ENCODE measurements around the gene GGTLC1.
A peak's percentile ranks its signal among the peaks of the same experiment; 100 is the strongest.
"Not testable (repeated sequence)": the region's sequence is repeated elsewhere in the genome, so short reads cannot be mapped to it uniquely, and the experiment has no call there.

The GGTLC1 gene

GRCh38 chr20:24011282-24011681 is 22.7 kb upstream of the GGTLC1 start:
- peaks cover 8% of the 10 kb centered on the region for H3K4me1 ChIP-seq (ENCODE audit: control insufficient read depth, insufficient read depth, low read length)
- H3K36me3 ChIP-seq (ENCODE audit: control insufficient read depth, insufficient read depth, low read length, severe bottlenecking), result no peaks in the 10 kb centered on the region
- H3K9me3 ChIP-seq (ENCODE audit: control insufficient read depth, low read length), result peaks cover 3% of the 10 kb centered on the region
- H3K27me3 ChIP-seq (replicated peaks; ENCODE audit: control insufficient read depth, insufficient read depth, low read length), result peaks cover 65% of the 10 kb centered on the region
- no peak for DNase-seq (ENCODE audit: low read depth)
- H3K4me3 ChIP-seq (ENCODE audit: low read length), result no peak overlapping the region
- no peak overlapping the region for H3K9ac ChIP-seq (ENCODE audit: low read length)

- H3K4me3 ChIP-seq (ENCODE audit: low read length), result no peak overlapping the region
- H3K27me3 ChIP-seq (replicated peaks; ENCODE audit: control insufficient read depth, insufficient read depth, low read length), result peaks cover 62% of the 10 kb centered on the region
- peaks cover 8% of the 10 kb centered on the region for H3K4me1 ChIP-seq (ENCODE audit: control insufficient read depth, insufficient read depth, low read length)
- DNase-seq (ENCODE audit: low read depth), result no peak
- no peak overlapping the region for H3K9ac ChIP-seq (ENCODE audit: low read length)
- peaks cover 3% of the 10 kb centered on the region for H3K9me3 ChIP-seq (ENCODE audit: control insufficient read depth, low read length)
- no peaks in the 10 kb centered on the region for H3K36me3 ChIP-seq (ENCODE audit: control insufficient read depth, insufficient read depth, low read length, severe bottlenecking)
These were observed 19.2 kb upstream of the GGTLC1 start for GRCh38 chr20:24007758-24008157.

- no peak overlapping the region for H3K9ac ChIP-seq (ENCODE audit: low read length)
- peaks cover 3% of the 10 kb centered on the region for H3K9me3 ChIP-seq (ENCODE audit: control insufficient read depth, low read length)
- no peak for DNase-seq (ENCODE audit: low read depth)
- H3K4me3 ChIP-seq (ENCODE audit: low read length), result no peak overlapping the region
- H3K27me3 ChIP-seq (replicated peaks; ENCODE audit: control insufficient read depth, insufficient read depth, low read length), result peaks cover 57% of the 10 kb centered on the region
- H3K4me1 ChIP-seq (ENCODE audit: control insufficient read depth, insufficient read depth, low read length), result peaks cover 8% of the 10 kb centered on the region
- H3K36me3 ChIP-seq (ENCODE audit: control insufficient read depth, insufficient read depth, low read length, severe bottlenecking), result no peaks in the 10 kb centered on the region
These were observed 18.6 kb upstream of the GGTLC1 start for GRCh38 chr20:24007073-24007595.

GRCh38 chr20:24006626-24007025 is 18.0 kb upstream of the GGTLC1 start:
- H3K4me1 ChIP-seq (ENCODE audit: control insufficient read depth, insufficient read depth, low read length), result peaks cover 8% of the 10 kb centered on the region
- no peak overlapping the region for H3K9ac ChIP-seq (ENCODE audit: low read length)
- peaks cover 3% of the 10 kb centered on the region for H3K9me3 ChIP-seq (ENCODE audit: control insufficient read depth, low read length)
- H3K36me3 ChIP-seq (ENCODE audit: control insufficient read depth, insufficient read depth, low read length, severe bottlenecking), result no peaks in the 10 kb centered on the region
- no peak for DNase-seq (ENCODE audit: low read depth)
- H3K27me3 ChIP-seq (replicated peaks; ENCODE audit: control insufficient read depth, insufficient read depth, low read length), result peaks cover 57% of the 10 kb centered on the region
- H3K4me3 ChIP-seq (ENCODE audit: low read length), result no peak overlapping the region

GRCh38 chr20:24004471-24004870 is 15.9 kb upstream of the GGTLC1 start:
- DNase-seq (ENCODE audit: low read depth), result no peak
- Histone ChIP-seq H3K4me1 (ENCODE audit: control insufficient read depth, insufficient read depth, low read length) (peaks cover 8% of the 10 kb centered on the region), H3K9ac (ENCODE audit: low read length) (no peak overlapping the region), H3K27me3 (replicated peaks; ENCODE audit: control insufficient read depth, insufficient read depth, low read length) (peaks cover 52% of the 10 kb centered on the region), H3K4me3 (ENCODE audit: low read length) (no peak overlapping the region), H3K36me3 (ENCODE audit: control insufficient read depth, insufficient read depth, low read length, severe bottlenecking) (no peaks in the 10 kb centered on the region), H3K9me3 (ENCODE audit: control insufficient read depth, low read length) (no peaks in the 10 kb centered on the region)

- Histone ChIP-seq H3K27me3 (replicated peaks; ENCODE audit: control insufficient read depth, insufficient read depth, low read length) (peaks cover 56% of the 10 kb centered on the region), H3K36me3 (ENCODE audit: control insufficient read depth, insufficient read depth, low read length, severe bottlenecking) (no peaks in the 10 kb centered on the region), H3K9ac (ENCODE audit: low read length) (no peak overlapping the region), H3K4me3 (ENCODE audit: low read length) (no peak overlapping the region), H3K4me1 (ENCODE audit: control insufficient read depth, insufficient read depth, low read length) (peaks cover 8% of the 10 kb centered on the region), H3K9me3 (ENCODE audit: control insufficient read depth, low read length) (no peaks in the 10 kb centered on the region)
- no peak for DNase-seq (ENCODE audit: low read depth)
These were observed 14.3 kb upstream of the GGTLC1 start for GRCh38 chr20:24002896-24003295.

GRCh38 chr20:24001712-24002405 is 13.3 kb upstream of the GGTLC1 start:
- no peak overlapping the region for H3K4me3 ChIP-seq (ENCODE audit: low read length)
- no peak overlapping the region for H3K9ac ChIP-seq (ENCODE audit: low read length)
- H3K9me3 ChIP-seq (ENCODE audit: control insufficient read depth, low read length), result no peaks in the 10 kb centered on the region
- no peaks in the 10 kb centered on the region for H3K36me3 ChIP-seq (ENCODE audit: control insufficient read depth, insufficient read depth, low read length, severe bottlenecking)
- H3K27me3 ChIP-seq (replicated peaks; ENCODE audit: control insufficient read depth, insufficient read depth, low read length), result peaks cover 59% of the 10 kb centered on the region
- no peak for DNase-seq (ENCODE audit: low read depth)
- peaks cover under 1% of the 10 kb centered on the region for H3K4me1 ChIP-seq (ENCODE audit: control insufficient read depth, insufficient read depth, low read length)

GRCh38 chr20:23998844-23999243 is 10.3 kb upstream of the GGTLC1 start:
- Histone ChIP-seq H3K36me3 (ENCODE audit: control insufficient read depth, insufficient read depth, low read length, severe bottlenecking) (no peaks in the 10 kb centered on the region), H3K27me3 (replicated peaks; ENCODE audit: control insufficient read depth, insufficient read depth, low read length) (peaks cover 50% of the 10 kb centered on the region), H3K9ac (ENCODE audit: low read length) (no peak overlapping the region), H3K9me3 (ENCODE audit: control insufficient read depth, low read length) (no peaks in the 10 kb centered on the region), H3K4me1 (ENCODE audit: control insufficient read depth, insufficient read depth, low read length) (no peaks in the 10 kb centered on the region), H3K4me3 (ENCODE audit: low read length) (no peak overlapping the region)
- DNase-seq (ENCODE audit: low read depth), result no peak

- Histone ChIP-seq H3K4me3 (ENCODE audit: low read length) (no peak overlapping the region), H3K36me3 (ENCODE audit: control insufficient read depth, insufficient read depth, low read length, severe bottlenecking) (no peaks in the 10 kb centered on the region)
- DNase-seq (ENCODE audit: low read depth), result no peak
These were observed 9.8 kb upstream of the GGTLC1 start for GRCh38 chr20:23998392-23998791.

GRCh38 chr20:23995905-23996666 is 7.5 kb upstream of the GGTLC1 start:
- H3K9ac ChIP-seq (ENCODE audit: low read length), result no peak overlapping the region
- peaks cover 31% of the 10 kb centered on the region for H3K27me3 ChIP-seq (replicated peaks; ENCODE audit: control insufficient read depth, insufficient read depth, low read length)
- H3K36me3 ChIP-seq (ENCODE audit: control insufficient read depth, insufficient read depth, low read length, severe bottlenecking), result no peaks in the 10 kb centered on the region
- peak; percentile 70 for DNase-seq (ENCODE audit: low read depth)
- H3K9me3 ChIP-seq (ENCODE audit: control insufficient read depth, low read length), result no peaks in the 10 kb centered on the region
- H3K4me1 ChIP-seq (ENCODE audit: control insufficient read depth, insufficient read depth, low read length), result no peaks in the 10 kb centered on the region
- H3K4me3 ChIP-seq (ENCODE audit: low read length), result no peak overlapping the region

More at GRCh38 chr20:23998392-23998791, 9.8 kb upstream of the GGTLC1 start:
- H3K9me3 ChIP-seq (ENCODE audit: control insufficient read depth, low read length), result no peaks in the 10 kb centered on the region
- H3K27me3 ChIP-seq (replicated peaks; ENCODE audit: control insufficient read depth, insufficient read depth, low read length), result peaks cover 47% of the 10 kb centered on the region
- no peak overlapping the region for H3K9ac ChIP-seq (ENCODE audit: low read length)
- no peaks in the 10 kb centered on the region for H3K4me1 ChIP-seq (ENCODE audit: control insufficient read depth, insufficient read depth, low read length)

- H3K4me3 ChIP-seq (ENCODE audit: low read length); H3K4me1 ChIP-seq (ENCODE audit: control insufficient read depth, insufficient read depth, low read length); DNase-seq (ENCODE audit: low read depth); H3K9ac ChIP-seq (ENCODE audit: low read length); H3K36me3 ChIP-seq (ENCODE audit: control insufficient read depth, insufficient read depth, low read length, severe bottlenecking); H3K9me3 ChIP-seq (ENCODE audit: control insufficient read depth, low read length): not testable (repeated sequence)
- H3K27me3 ChIP-seq (replicated peaks; ENCODE audit: control insufficient read depth, insufficient read depth, low read length), result peaks cover 30% of the 10 kb centered on the region
These were observed 6.7 kb upstream of the GGTLC1 start for GRCh38 chr20:23995291-23995690.
